A549 (cell line): ENCODE results near the gene VPS52. TPM values are rescaled to one million over a fixed set of nuclear protein-coding genes. Genes with fewer than 3 reads are reported as not detected.

ENCODE experiments used
- ATAC-seq, 2 experiments: fragments of 200-7000 bp in 1 of 2; fragments of >200 bp in 1 of 2; cut with Nextera tagmentation in 1 of 2; cut with Tn5 transposase in 1 of 2; 3 replicates each; pipeline versions ENCODE4 v1.8.0 to v1.9.1; 2018 to 2020; ENCODE audit warnings: mild to moderate bottlenecking in 1 of 2, moderate library complexity in 1 of 2
- CTCF ChIA-PET: fragments of 300-600 bp; sonication (Branson Sonifier 250); formaldehyde crosslinking; extraction: SDS; loops from one replicate; lab custom pipeline; 2021; ENCODE audit warnings: antibody characterized with exemption, inconsistent platforms; lab: Yijun Ruan, JAX
- POLR2A ChIA-PET: fragments of 350-600 bp; formaldehyde crosslinking; extraction: SDS; loops from one replicate; lab custom pipeline; 2021; ENCODE audit warnings: antibody characterized with exemption, inconsistent platforms; lab: Yijun Ruan, JAX
- DNase-seq, 2 experiments: peaks; one replicate each; pipeline versions ENCODE4 v3.0.0 to v3.0.0-alpha.2; 2011 to 2016; ENCODE audit warnings: low read depth in 1 of 2, low spot score in 1 of 2
- FAIRE-seq: peaks from 2 replicates; lab custom pipeline; 2011; peaks lifted over from hg19 to GRCh38; lab: Jason Lieb, UNC
- H3K27ac ChIP-seq, 2 experiments: fragments of >200 bp; sonication (Bioruptor Twin); formaldehyde crosslinking; 3 replicates each; pipeline ENCODE4 v1.5.1; 2016 to 2017
- H3K4me1 ChIP-seq: fragments of >200 bp; sonication (Bioruptor Twin); formaldehyde crosslinking; 3 replicates; pipeline ENCODE4 v1.6.1; 2016
- H3K4me2 ChIP-seq: fragments of >200 bp; sonication (Bioruptor Twin); formaldehyde crosslinking; 3 replicates; pipeline ENCODE4 v1.6.1; 2016
- H3K4me3 ChIP-seq: fragments of >200 bp; sonication (Bioruptor Twin); formaldehyde crosslinking; 3 replicates; pipeline ENCODE4 v1.5.1; 2016
- H3K9me3 ChIP-seq: fragments of >200 bp; sonication (Bioruptor Twin); formaldehyde crosslinking; 3 replicates; pipeline ENCODE4 v1.6.1; 2016
- ATOH8 ChIP-seq: fragments of 250-450 bp; sonication (Bioruptor Pico); IDR thresholded peaks from 2 replicates; pipeline ENCODE4 v1.5.0; 2020; ENCODE audit warnings: low read depth, mild to moderate bottlenecking, moderate library complexity
- BHLHE40 ChIP-seq: IDR thresholded peaks from 2 replicates; pipeline ENCODE4 v1.6.1; 2012; ENCODE audit warnings: low read depth, low read length, inconsistent platforms
- CEBPB ChIP-seq, 2 experiments: fragments of >200 bp in 1 of 2; sonication (Bioruptor Twin) in 1 of 2; formaldehyde crosslinking in 1 of 2; IDR thresholded peaks; 2 replicates each; pipeline ENCODE4 v1.6.1; 2012 to 2016
- CHD2 ChIP-seq: fragments of 150-350 bp; IDR thresholded peaks from 2 replicates; pipeline ENCODE4 v1.6.1; 2014; ENCODE audit warnings: low read length; ENCODE audit not compliant: partially characterized antibody
- E2F6 ChIP-seq: IDR thresholded peaks from 2 replicates; pipeline ENCODE4 v1.6.1; 2012; ENCODE audit warnings: low read depth, borderline replicate concordance
- EHF ChIP-seq: fragments of 250-450 bp; sonication (Bioruptor Pico); IDR thresholded peaks from 2 replicates; pipeline ENCODE4 v1.5.0; 2020; ENCODE audit warnings: mild to moderate bottlenecking
- EP300 ChIP-seq, 2 experiments: fragments of >200 bp; sonication (Bioruptor Twin); formaldehyde crosslinking; IDR thresholded peaks; 2 replicates in 1 of 2; 3 replicates in 1 of 2; pipeline ENCODE4 v1.6.1; 2016 to 2017
- ESRRA ChIP-seq: fragments of 150-350 bp; IDR thresholded peaks from 2 replicates; pipeline ENCODE4 v1.6.1; 2014; ENCODE audit warnings: mild to moderate bottlenecking, low read length, borderline replicate concordance
- FOSL2 ChIP-seq, 2 experiments: fragments of 450-650 bp in 1 of 2; fragments of >200 bp in 1 of 2; sonication (Bioruptor Twin) in 1 of 2; formaldehyde crosslinking; IDR thresholded peaks; 2 replicates each; pipeline versions ENCODE4 v1.5.0 to v1.6.1; 2016 to 2020; ENCODE audit warnings: mild to moderate bottlenecking in 1 of 2, moderate library complexity in 1 of 2
- HES2 ChIP-seq: fragments of >200 bp; sonication (Bioruptor Twin); formaldehyde crosslinking; IDR thresholded peaks from 2 replicates; pipeline ENCODE4 v1.6.1; 2016
- HOXB5 ChIP-seq: fragments of 250-450 bp; sonication (Bioruptor Pico); IDR thresholded peaks from 2 replicates; pipeline ENCODE4 v1.5.0; 2020; ENCODE audit warnings: mild to moderate bottlenecking, moderate library complexity
- JUNB ChIP-seq: fragments of >200 bp; sonication (Bioruptor Twin); formaldehyde crosslinking; IDR thresholded peaks from 2 replicates; pipeline ENCODE4 v1.6.1; 2016
- MAFK ChIP-seq: fragments of 450-650 bp; IDR thresholded peaks from 2 replicates; pipeline ENCODE4 v1.6.1; 2014; ENCODE audit not compliant: partially characterized antibody
- MAX ChIP-seq: IDR thresholded peaks from 2 replicates; pipeline ENCODE4 v1.6.1; 2012
- MYC ChIP-seq: IDR thresholded peaks from 2 replicates; pipeline ENCODE4 v1.6.1; 2012; ENCODE audit warnings: mild to moderate bottlenecking, inconsistent platforms, low read length, improper control_type of control experiment, borderline replicate concordance
- NFE2L2 ChIP-seq: fragments of 150-350 bp; conservative IDR thresholded peaks from 2 replicates; pipeline ENCODE4 v1.6.1; 2014; ENCODE audit warnings: low read length
- RAD21 ChIP-seq, 2 experiments: fragments of >200 bp in 1 of 2; sonication (Bioruptor Twin) in 1 of 2; formaldehyde crosslinking in 1 of 2; IDR thresholded peaks in 1 of 2; conservative IDR thresholded peaks in 1 of 2; 2 replicates in 1 of 2; 3 replicates in 1 of 2; pipeline ENCODE4 v1.6.1; 2012 to 2018; ENCODE audit warnings: inconsistent platforms in 1 of 2
- SMC3 ChIP-seq: fragments of >200 bp; sonication (Bioruptor Twin); formaldehyde crosslinking; IDR thresholded peaks from 3 replicates; pipeline ENCODE4 v1.6.1; 2018; ENCODE audit warnings: inconsistent platforms
- SREBF2 ChIP-seq: fragments of 450-650 bp; IDR thresholded peaks from 2 replicates; pipeline ENCODE4 v1.6.1; 2014; ENCODE audit warnings: mild to moderate bottlenecking, moderate library complexity
- USF2 ChIP-seq: fragments of 450-650 bp; IDR thresholded peaks from 2 replicates; pipeline ENCODE4 v1.6.1; 2014; ENCODE audit warnings: antibody characterized with exemption
- ZC3H11A ChIP-seq: fragments of 450-650 bp; IDR thresholded peaks from 2 replicates; pipeline ENCODE4 v1.6.1; 2014; ENCODE audit warnings: antibody characterized with exemption, mild to moderate bottlenecking
- ZSCAN20 ChIP-seq: fragments of 250-450 bp; sonication (Bioruptor Pico); IDR thresholded peaks from 2 replicates; pipeline ENCODE4 v1.8.0; 2022; ENCODE audit warnings: mild to moderate bottlenecking, moderate library complexity
- WGBS: methylation state at CpG from one replicate; pipeline ENCODE4 v1.1.6; 2017; ENCODE audit errors: missing lambda C conversion rate; 5-methylcytosine and 5-hydroxymethylcytosine counted together
- polyA plus RNA-seq, 4 experiments: library from polyadenylated mRNA; depleted of rRNA in 3 of 4; stranded (reverse); fragments of >200 nt; fragmentation: RNase III in 1 of 4; extraction: RNeasy Plus Mini Kit Qiagen cat#74134 plus additional on column Dnase treatment in 1 of 4; gene quantifications; 2 replicates in 3 of 4; 3 replicates in 1 of 4; pipeline ENCODE4 v1.2.3, GENCODE V29; 2011 to 2017

The VPS52 gene
- polyA plus RNA-seq, 2 of the 4 experiments (the other 2 are of a cell fraction): 22.8 to 38.9 TPM

GRCh38 chr6:33213989-33214335, 57.7 kb downstream of the VPS52 start (continued):
- no peak for TF ChIP-seq CEBPB (IDR thresholded peaks at IDR 0.05)

GRCh38 chr6:33213166-33213988, 58.3 kb downstream of the VPS52 start:
- DNase-seq: no peak
- peak overlapping the region; percentile 42 for H3K4me3 ChIP-seq
- TF ChIP-seq SREBF2 (no peak), USF2 (no peak), SMC3 (no peak), ATOH8 (CRISPR knock-in tag) (no peak), NFE2L2 (no peak), ZSCAN20 (no peak), FOSL2 (IDR thresholded peaks at IDR 0.05) (no peak), FOSL2 (CRISPR knock-in tag; IDR thresholded peaks at IDR 0.05) (no peak), RAD21 (conservative IDR thresholded peaks at IDR 0.05 in 1 of 2, IDR thresholded peaks at IDR 0.05 in 1 of 2) (no peak), E2F6 (no peak), CHD2 (no peak), HOXB5 (no peak)
- TF ChIP-seq, all 56 proteins: peak for 0
- CTCF ChIA-PET: no interaction called here
- FAIRE-seq (no peak), ATAC-seq (peak in 1 of 2 experiments; percentile 51; a peak in 3 of 6 replicates)
- no peaks in the 10 kb centered on the region for H3K9me3 ChIP-seq
- POLR2A ChIA-PET: no interaction called here
- peaks cover 5% of the 10 kb centered on the region; the same call in 1 of the 3 replicates for H3K4me1 ChIP-seq
- WGBS: 27% methylated on average over 25 of the region's 43 CpGs
- peak overlapping the region; percentile 36 to 75; a peak in 4 of 6 replicates for H3K27ac ChIP-seq
- H3K4me2 ChIP-seq: peak overlapping the region; percentile 82

- Histone ChIP-seq H3K27ac (peak overlapping the region; percentile 36 to 75; a peak in 4 of 6 replicates), H3K4me3 (peak overlapping the region; percentile 42), H3K4me2 (peak overlapping the region; percentile 82), H3K9me3 (no peaks in the 10 kb centered on the region), H3K4me1 (peaks cover 5% of the 10 kb centered on the region; the same call in 1 of the 3 replicates)
- ATAC-seq (no peak), FAIRE-seq (no peak), DNase-seq (no peak)
- POLR2A ChIA-PET: no interaction called here
- CTCF ChIA-PET: no interaction called here
- TF ChIP-seq MAFK: no peak
- TF ChIP-seq JUNB: no peak
- no peak for TF ChIP-seq ZC3H11A
- no peak for TF ChIP-seq BHLHE40
- no peak for TF ChIP-seq ESRRA
- no peak for TF ChIP-seq MYC
- no peak for TF ChIP-seq SMC3
- no peak for TF ChIP-seq MAX
- TF ChIP-seq HES2: no peak
- no peak for TF ChIP-seq EP300 (IDR thresholded peaks at IDR 0.05)
- no peak for TF ChIP-seq EHF (CRISPR knock-in tag)
- no peak for TF ChIP-seq ATOH8 (CRISPR knock-in tag)
- TF ChIP-seq RAD21 (conservative IDR thresholded peaks at IDR 0.05 in 1 of 2, IDR thresholded peaks at IDR 0.05 in 1 of 2): no peak
- 23% methylated on average over 6 of the region's 6 CpGs for WGBS
Observed at GRCh38 chr6:33212857-33213165, 58.9 kb downstream of the VPS52 start.
